GM04504 (cell line): ENCODE measurements around the gene RRP1B.
"Not testable (repeated sequence)": the region's sequence is repeated elsewhere in the genome, so short reads cannot be mapped to it uniquely, and the experiment has no call there.

Experiments
- DNase-seq: peaks from one replicate; pipeline ENCODE4 v3.0.0-alpha.2; 2012; ENCODE audit warnings: low read depth

The RRP1B gene

DNA sequence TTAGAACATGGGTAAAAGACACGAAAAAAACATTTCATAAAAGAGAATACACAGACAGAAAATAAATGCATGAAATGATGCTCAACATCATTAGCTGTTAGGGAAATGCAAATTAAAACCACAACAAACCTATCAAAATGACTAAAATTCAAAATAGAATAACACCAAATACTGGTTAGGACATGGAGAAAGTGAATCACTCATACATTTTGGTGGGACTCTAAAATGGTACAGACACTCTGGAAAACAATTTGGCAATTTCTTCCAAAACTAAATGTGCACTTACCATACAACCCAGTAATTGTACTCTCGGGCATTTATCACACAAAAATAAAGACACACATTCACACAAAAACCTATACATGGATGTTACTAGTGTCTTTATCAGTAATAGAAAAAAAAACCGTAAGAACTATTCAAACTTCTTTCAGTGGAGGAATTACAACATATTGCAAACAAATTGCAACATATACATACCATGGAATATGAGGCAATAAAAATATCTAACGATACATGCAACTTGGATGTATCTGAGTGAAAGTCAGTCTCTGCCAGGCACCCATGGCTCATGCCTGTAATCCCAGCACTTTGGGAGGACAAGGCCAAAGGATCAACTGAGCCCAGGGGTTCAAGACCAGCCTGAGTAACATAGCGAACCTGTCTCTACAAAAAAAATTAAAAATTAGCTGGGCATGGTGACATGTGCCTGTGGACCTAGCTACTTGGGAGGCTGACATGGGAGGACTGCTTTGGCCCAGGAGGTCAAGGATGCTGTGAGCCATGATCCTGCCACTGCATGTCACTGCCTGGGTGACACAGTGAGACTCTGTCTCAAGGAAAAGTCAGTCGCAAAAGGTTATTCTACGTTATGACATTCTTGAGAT, 19.6 kb upstream of the RRP1B start:
- no peak for DNase-seq

DNA sequence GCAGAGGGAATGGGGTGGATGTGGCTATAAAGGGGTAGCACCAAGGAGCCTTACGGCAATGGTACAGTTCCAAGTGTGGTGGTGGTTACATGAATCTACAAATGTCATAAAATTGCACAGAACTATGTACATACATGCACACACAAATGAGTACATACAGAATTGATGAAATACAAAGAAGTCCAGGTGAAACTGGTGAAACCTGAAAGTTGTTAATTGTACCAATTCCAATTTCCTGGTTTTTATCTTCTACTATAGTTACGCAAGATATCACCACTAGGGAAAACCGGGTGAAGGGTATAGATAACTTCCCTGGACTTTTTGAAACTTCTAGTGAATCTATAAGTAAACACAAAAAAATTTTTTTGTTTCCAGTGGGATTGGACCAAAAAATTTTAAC, 19.0 kb upstream of the RRP1B start:
- DNase-seq, result no peak

GRCh38 chr21:43643193-43643592, 16.2 kb upstream of the RRP1B start:
- no peak for DNase-seq

- DNase-seq, result no peak
Observed at GRCh38 chr21:43644071-43644470, 15.3 kb upstream of the RRP1B start.

DNA sequence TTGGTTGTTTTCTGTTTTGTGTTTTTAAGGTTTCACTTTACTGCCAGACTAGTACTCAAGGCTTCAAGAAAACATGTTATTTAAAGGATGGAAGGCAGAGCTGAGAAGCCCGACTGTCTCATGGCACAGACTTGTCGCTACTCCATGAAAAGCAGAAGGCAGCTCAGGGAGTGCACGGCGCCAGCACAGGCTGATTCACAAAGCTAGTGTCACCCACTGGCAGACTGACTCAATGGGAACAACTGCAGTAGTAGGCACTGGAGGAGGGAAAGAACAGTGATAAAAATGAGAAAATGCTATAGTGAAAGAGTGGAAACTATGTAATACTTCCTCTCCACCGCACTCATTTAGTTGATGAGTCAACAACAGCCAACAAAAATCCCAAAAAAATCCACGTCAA, 14.8 kb upstream of the RRP1B start:
- no peak for DNase-seq

DNA sequence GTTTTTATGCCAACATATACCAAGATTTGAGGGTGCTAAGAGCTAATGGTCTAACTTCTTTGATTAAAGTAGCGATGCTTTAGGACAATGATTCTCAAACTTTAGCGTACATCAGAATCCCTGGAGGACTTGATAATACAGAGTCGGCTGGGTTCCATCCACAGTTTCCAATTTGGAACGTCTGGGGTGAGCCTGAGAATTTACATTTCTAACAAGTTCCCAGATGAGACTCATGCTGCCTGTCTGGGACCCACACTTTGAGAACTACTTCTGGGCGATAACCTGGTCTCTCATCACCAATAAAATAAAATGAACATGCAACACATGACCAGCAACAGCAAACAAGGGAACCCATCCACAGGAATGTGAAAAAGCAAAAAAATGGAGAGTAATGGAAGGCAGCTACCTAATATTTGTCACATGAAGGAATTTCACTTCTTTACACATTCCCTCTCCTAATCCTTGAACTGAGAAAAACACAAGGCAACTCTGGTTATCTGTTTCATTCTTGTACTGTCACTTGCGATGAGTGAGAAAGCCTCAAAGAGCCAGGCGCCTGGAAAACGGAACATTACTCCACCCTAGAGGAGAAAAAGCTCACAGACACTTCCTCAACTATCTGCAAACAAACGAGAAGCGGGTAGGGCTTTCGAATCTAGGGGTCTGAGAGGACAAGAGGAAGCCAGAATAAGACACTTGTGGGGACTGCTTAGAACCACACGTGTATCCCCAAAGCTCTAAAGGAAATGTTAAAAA, 14.0 kb upstream of the RRP1B start:
- DNase-seq, result peak; percentile 59

- DNase-seq, result no peak
Observed at GRCh38 chr21:43645976-43646375, 13.4 kb upstream of the RRP1B start.

- peak; percentile 64 for DNase-seq
Observed at GRCh38 chr21:43646550-43647260, 12.7 kb upstream of the RRP1B start.

DNA sequence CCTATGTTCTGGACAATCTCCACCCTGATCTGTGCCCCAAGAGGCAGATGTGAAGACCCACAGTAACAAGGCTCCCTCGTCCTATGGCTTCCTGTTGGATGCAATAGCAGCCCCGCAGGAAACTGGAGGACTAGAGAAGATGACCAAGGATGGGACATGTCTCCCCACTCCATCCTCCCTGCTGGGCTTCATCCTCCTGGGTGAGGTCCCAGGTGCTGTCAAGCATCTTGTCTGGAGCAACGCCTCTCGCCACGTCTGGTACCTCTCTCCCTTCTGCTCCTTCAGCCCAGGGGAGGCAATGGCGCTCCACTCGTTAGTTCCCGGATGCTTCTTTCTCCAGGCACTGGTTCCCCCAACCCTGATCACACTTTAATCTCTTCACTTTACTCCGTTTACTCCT, 11.2 kb upstream of the RRP1B start:
- DNase-seq, result no peak

GRCh38 chr21:43651926-43652325, 7.4 kb upstream of the RRP1B start:
- DNase-seq, result not testable (repeated sequence)

- DNase-seq, result no peak
Observed at GRCh38 chr21:43652616-43653015, 6.7 kb upstream of the RRP1B start.

DNA sequence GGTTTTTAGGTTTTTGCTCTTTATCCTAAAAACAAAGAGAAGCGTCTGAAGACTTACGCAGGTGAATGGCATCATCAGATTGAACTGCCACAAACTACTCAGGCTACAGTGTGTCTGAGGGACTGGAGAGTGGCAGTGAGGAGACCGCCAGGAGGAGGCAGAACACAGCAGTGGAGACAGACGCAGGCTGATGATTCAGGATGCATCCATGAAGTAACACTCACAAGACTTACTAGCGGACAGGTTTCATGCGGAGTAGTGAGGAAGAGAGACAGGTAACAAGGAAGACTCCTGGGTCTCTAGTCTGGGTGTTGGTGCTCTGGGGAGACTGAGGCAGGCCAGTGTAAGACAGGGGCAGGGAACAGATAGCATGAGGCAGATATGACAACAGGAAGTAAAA, 5.7 kb upstream of the RRP1B start:
- DNase-seq, result no peak

GRCh38 chr21:43654806-43655489, 4.4 kb upstream of the RRP1B start:
- no peak for DNase-seq

DNA sequence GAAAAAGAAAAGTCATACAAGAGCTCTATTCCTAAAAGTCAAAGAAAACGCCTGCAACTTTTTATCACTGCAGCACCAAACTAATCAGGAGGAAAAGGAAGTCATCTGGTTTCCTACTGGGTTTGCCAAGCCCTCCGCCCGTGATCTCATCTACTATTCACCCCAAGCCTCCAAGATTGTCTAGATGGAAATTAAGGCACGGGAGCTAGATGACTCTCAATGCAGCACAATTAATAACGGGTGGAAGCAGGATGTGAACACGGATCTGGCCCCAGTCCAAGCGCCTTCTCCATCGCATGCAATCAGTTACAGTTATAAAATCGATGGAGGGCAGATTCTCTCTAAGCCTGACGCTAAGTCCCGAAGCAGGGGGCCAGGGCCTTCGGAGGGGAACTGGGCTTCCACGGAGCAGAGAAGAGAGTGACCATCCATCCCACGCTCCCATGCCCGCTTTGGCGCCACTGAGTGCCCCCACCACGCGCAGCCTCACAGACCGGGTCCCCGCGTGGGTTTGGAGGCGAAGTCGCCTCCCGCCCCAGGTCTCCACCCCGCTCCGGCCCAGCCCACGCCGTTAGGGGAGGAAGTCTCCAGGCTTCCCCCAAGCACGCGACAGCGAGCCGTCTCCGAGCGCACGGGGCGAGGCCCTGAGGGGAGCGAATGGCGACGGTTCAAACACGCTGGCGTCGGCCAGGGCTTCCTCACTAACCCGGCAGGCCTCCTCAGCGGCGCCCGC, 1.8 kb upstream of the RRP1B start:
- DNase-seq, result no peak

DNA sequence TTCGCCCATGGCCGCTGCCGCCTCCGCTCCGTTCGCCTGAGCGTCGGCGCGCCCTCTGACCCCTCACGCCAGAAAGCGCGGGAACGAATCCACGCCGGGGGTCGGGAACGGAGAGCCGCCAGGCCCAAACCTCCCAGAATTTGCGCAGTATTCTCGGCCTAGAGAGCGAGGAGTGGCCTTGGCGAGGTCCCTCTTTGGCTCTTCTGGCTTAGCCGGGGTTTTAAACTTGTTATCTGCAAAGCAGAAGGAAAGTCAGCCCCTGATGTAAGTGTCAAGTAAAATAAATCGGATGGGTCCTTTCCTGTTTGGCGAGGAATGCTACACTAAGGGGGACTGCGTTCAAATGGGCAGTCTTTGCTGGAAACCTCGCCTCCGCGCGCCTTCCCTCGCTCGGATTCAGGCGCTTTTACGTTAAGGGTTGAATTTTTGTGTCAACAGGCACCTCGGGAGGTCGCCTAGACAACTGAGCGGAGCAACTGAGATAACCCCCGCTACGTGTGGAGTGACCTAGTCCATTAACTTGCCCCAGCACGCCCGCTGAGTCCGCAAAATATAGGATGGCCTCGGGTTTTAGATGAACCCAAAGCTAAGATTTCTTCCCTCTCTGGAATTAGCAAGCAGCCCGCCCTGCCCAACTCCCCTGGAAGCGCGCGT, 1.1 kb upstream of the RRP1B start:
- DNase-seq, result no peak

DNA sequence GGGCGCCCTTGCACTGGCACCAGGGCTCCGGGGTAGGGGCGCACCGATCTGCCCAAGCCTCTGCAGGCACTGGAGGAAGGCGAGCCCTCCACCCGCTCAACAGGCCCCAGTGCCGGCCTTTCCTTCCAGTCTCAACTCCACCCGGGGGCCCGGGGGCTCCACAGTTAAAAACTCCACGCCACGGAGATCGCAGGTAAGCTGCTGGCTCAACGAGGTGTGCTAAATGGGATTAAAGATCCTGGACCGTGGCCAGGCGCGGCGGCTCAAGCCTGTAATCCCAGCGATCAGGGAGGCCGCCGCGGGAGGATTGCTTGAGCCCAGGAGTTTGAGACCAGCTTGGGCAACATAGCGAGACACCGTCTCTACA, 608 bp upstream of the RRP1B start:
- no peak for DNase-seq

DNA sequence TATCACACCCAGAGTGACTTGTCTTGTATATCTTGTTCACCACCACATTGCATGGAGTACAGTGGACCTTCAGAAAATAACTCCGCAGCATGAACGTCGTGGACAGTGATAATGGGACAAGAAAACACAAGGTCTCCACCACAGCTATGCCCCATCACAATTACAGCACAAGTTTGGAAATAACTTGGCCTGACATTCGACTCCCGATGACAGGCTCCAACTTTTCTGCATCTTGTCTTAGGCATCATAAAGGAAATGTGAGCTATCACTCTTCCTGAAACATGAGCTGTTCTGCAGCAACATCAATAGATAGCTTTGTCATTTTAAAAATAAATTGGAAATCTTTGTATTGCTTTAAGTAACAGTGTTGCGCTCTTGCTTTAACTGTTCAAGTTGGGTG, 2.9 kb downstream of the RRP1B start:
- no peak for DNase-seq

- DNase-seq, result no peak
Observed at GRCh38 chr21:43663033-43663432, 3.7 kb downstream of the RRP1B start.

GRCh38 chr21:43664358-43664757, 5.0 kb downstream of the RRP1B start:
- DNase-seq, result no peak

DNA sequence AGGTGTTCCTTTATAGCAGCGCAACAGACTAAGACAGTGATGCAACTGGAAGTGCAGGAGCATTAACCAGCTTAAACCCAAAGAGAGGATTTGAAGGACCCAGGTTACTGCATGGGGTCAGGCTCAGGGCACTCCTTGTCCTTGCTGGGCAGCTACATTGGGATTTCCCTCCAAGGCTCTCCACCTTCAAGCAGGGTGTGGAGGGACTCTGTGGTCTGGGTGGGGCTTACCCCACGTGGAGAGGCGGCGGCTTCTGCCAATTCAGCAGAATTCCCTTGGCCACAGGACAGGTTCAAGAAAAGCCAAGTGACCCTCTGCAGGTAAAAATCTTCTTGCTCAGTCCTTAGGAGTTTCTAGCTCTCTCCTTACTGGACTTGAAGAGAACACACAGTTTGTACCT, 6.5 kb downstream of the RRP1B start:
- DNase-seq, result no peak
